Measurements from ENCODE around the gene TEF. TPM values are rescaled to one million over a fixed set of nuclear protein-coding genes. Genes with fewer than 3 reads are reported as not detected.

Gene TEF
- total RNA-seq, 4 donors from 2014 or later, result 26.1 to 50.7 (median 37.0) TPM

DNA sequence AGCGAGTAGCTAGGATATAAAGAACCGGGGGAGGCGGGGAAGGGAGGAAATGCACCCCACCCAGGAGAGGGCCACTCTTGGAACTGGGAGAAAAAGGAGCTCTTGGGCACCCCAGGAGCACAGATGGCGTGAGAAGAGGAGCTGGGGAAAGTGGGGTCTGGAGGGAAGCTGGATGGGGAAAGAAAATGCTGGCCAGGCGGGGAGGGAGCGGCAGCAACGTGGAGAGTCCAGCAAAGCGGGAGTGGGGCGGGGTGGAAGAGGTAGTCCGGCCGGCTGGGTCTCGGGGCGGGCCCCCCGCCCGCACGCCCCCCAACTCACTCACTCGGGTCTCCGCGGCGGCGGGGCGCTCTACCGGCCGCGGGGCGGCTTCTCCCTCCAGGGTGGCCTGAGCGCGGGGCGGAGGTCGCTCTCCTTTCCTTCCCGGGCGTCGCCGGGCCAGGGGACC is 64.3 kb downstream of the TEF start:
- H3K4me1 ChIP-seq, result peaks cover 0 to 42% (median 17%) of the 10 kb centered on the region in 3 donors
- WGBS, 2 donors (ENCODE audit: low coverage in 1 of 2), result 0 to 10% methylated on average over 3 to 11 of the region's 34 CpGs
- H3K27ac ChIP-seq, result peak overlapping the region; percentile 98 to 100 (median 100)
- no peak for ATAC-seq
- H3K9me3 ChIP-seq, result no peaks in the 10 kb centered on the region
- peaks cover 0 to 30% of the 10 kb centered on the region in 2 donors for H3K36me3 ChIP-seq
- H3K4me3 ChIP-seq, result peak overlapping the region; percentile 96 to 97
- TF ChIP-seq POLR2A (IDR thresholded peaks at IDR 0.05) (no peak), EP300 (IDR thresholded peaks at IDR 0.05) (no peak), POLR2AphosphoS5 (IDR thresholded peaks at IDR 0.05) (no peak)
- TF ChIP-seq, protein P1, sequence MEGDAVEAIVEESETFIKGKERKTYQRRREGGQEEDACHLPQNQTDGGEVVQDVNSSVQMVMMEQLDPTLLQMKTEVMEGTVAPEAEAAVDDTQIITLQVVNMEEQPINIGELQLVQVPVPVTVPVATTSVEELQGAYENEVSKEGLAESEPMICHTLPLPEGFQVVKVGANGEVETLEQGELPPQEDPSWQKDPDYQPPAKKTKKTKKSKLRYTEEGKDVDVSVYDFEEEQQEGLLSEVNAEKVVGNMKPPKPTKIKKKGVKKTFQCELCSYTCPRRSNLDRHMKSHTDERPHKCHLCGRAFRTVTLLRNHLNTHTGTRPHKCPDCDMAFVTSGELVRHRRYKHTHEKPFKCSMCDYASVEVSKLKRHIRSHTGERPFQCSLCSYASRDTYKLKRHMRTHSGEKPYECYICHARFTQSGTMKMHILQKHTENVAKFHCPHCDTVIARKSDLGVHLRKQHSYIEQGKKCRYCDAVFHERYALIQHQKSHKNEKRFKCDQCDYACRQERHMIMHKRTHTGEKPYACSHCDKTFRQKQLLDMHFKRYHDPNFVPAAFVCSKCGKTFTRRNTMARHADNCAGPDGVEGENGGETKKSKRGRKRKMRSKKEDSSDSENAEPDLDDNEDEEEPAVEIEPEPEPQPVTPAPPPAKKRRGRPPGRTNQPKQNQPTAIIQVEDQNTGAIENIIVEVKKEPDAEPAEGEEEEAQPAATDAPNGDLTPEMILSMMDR (IDR thresholded peaks at IDR 0.05), result no peak
- no peaks in the 10 kb centered on the region for H3K27me3 ChIP-seq

DNA sequence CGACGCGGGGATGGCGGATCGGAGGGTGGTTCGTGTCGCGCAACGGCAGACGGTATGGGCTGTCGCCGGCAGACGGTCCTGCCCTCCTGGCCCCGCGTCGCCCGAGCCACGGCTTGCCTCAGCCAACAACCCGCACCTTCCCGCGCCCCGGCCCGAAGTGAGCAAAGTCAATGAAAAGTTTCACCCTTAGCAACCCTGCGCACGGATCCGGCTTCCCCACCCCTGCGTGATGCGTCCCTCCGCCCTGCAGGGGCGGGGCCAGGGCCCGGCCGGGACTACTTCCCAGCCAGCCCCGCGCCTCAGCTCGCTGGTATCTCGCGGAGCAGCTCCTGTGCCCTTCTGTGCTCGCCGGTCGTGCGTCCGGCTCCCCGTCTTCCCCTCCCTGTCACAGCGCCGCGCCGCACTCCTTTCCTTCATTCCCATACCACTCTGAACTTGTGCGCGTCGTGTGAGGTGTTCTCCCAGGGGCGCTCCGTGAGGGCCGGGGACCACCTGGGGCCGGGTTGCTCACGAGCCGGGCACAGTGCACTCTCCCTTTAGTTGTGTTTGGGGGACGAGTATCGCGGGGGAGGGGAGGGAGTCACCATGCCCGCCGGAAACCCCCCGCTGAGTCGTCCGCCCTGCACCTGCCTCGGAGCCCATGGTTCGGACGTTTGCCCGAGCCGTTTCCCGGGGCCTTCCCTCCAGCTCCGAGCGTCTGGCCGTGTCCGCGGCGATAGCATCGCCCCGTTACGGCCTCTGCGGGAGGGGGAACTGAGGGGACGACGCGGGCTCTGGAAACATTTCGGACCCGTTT is 65.1 kb downstream of the TEF start, which contains the start of gene TOB2:
Gene TOB2, minus strand, starts transcription at position 163 of the 796 bp plus-strand sequence. CDS start 9,456 bp downstream, outside the sequence.
- Histone ChIP-seq H3K9me3 (no peaks in the 10 kb centered on the region), H3K27me3 (no peaks in the 10 kb centered on the region), H3K4me1 (peaks cover 0 to 34% (median 13%) of the 10 kb centered on the region in 3 donors), H3K27ac (peak within 1 kb of the TSS; percentile 98 to 100 (median 100)), H3K36me3 (peaks cover 0 to 22% of the 10 kb centered on the region in 2 donors), H3K4me3 (peak within 1 kb of the TSS; percentile 96 to 97)
- ATAC-seq, result peak; percentile 66
- WGBS, 2 donors (ENCODE audit: low coverage in 1 of 2), result 0% methylated on average over 2 of the region's 85 CpGs; no CpG with 5 or more reads in 1 of the 2 donors
- no peak for TF ChIP-seq EP300 (IDR thresholded peaks at IDR 0.05)
- peak; percentile 99 for TF ChIP-seq POLR2A (IDR thresholded peaks at IDR 0.05)
- TF ChIP-seq, protein P1 (IDR thresholded peaks at IDR 0.05), result peak in 2 of 4 experiments; percentile 12 to 16
- peak; percentile 100 for TF ChIP-seq POLR2AphosphoS5 (IDR thresholded peaks at IDR 0.05)

DNA sequence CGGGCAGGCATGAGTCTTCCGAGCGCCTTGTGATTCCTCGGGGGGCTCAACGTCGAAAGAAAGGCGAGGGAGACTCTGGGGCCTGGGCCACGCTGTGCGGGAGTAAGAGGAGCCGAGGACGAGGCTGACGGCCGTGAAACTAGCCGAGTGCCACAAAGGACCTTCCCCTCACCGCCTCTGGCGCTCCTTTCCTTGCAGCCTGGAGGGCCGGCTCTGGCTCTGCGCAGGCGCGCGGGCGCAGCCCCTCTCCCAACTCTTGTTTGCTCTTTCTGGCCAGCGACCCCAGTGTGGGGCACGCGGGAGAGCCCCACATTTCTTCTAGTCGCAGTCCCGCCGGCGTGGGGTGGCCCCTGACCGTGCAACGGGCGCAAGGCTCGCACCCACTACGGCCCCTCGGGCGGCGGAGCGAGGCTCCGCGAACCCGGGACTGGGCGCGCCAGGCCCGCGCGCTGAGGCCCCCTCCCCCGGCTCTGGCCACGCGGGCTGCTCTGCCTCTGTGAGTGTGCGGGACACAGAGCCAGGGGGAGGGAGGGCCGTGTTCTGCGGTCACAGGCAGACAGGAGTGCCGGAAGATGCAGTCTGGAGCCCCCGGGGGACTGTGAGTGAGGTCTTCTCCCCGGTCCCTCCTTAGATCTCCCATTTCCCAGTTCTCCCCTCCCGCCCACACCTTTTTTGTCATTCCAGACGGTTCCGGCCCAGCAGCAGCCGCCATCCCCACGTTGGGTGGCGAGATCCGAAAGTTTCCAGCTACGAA is 65.9 kb downstream of the TEF start:
- 0 to 2% methylated on average over 6 to 12 of the region's 63 CpGs for WGBS, 2 donors (ENCODE audit: low coverage in 1 of 2)
- Histone ChIP-seq H3K4me3 (peak overlapping the region; percentile 96 to 97), H3K27me3 (no peaks in the 10 kb centered on the region), H3K36me3 (peaks cover 0 to 14% of the 10 kb centered on the region in 2 donors), H3K27ac (peak overlapping the region; percentile 98 to 100 (median 100)), H3K9me3 (no peaks in the 10 kb centered on the region), H3K4me1 (peaks cover 0 to 27% (median 7%) of the 10 kb centered on the region in 3 donors)
- no peak for ATAC-seq
- TF ChIP-seq POLR2A (IDR thresholded peaks at IDR 0.05), result peak in 1 of 2 donors; percentile 34
- peak; percentile 38 for TF ChIP-seq POLR2AphosphoS5 (IDR thresholded peaks at IDR 0.05)
- no peak for TF ChIP-seq EP300 (IDR thresholded peaks at IDR 0.05)
- TF ChIP-seq, protein P1 (IDR thresholded peaks at IDR 0.05), result no peak

DNA sequence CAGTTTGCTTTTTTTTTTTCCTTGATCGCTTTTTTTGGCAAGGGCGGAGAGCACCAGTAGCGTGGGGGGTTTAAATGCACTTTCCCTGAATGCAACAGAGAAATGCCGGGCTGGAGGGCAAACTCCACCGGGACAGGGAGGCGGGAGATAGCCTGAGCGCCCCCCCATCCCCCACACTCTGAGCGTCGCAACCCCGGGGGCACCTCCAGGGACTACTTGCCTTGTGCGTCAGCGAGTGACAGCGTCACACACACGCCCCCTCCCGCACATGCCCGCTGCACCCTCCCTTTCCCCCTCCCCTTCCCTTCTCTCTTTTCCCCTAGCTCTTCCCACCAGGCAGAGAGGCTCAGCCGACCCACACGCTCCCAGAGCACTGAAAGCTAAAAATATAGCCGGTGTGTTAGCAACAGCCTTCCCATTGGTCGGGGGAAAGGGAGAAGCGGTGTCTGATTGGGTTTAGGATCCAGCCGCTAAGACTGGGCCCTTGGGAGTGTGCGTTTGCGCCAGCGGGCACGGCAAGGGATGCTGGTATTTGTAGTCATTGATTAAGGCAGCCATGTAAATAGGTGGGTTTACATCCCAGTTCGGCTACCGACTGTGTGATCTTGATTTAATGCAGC is 66.6 kb downstream of the TEF start:
- Histone ChIP-seq H3K9me3 (no peaks in the 10 kb centered on the region), H3K27ac (peak overlapping the region; percentile 98 to 100 (median 100)), H3K4me1 (peaks cover 0 to 20% (median under 1%) of the 10 kb centered on the region in 3 donors), H3K36me3 (peaks cover 0 to 8% of the 10 kb centered on the region in 2 donors), H3K4me3 (peak overlapping the region; percentile 96 to 97), H3K27me3 (no peaks in the 10 kb centered on the region)
- TF ChIP-seq POLR2A (IDR thresholded peaks at IDR 0.05), result peak; percentile 50 to 70
- TF ChIP-seq, protein P1 (IDR thresholded peaks at IDR 0.05), result no peak
- peak; percentile 88 for TF ChIP-seq EP300 (IDR thresholded peaks at IDR 0.05)
- peak; percentile 85 for TF ChIP-seq POLR2AphosphoS5 (IDR thresholded peaks at IDR 0.05)
- 0% methylated on average over 2 to 10 of the region's 28 CpGs for WGBS, 2 donors (ENCODE audit: low coverage in 1 of 2)
- ATAC-seq, result peak; percentile 89

Small RNA genes within 50 kb of the gene (small RNA-seq; reads per million reads assigned to genes)
- gene RNU6-495P, result 0 reads per million in 4 donors

Other genes with a start within 250 kb of the TEF start
- 10 to 100 TPM; 11.9 to 27.5 (median 21.6) TPM for gene L3MBTL2, start 176.6 kb upstream of the TEF start, total RNA-seq
- gene CHADL, start 141.0 kb upstream of the TEF start, total RNA-seq, result 10 to 100 TPM in 1 of 4 donors, 1 to 10 TPM in 3; 5.9 to 12.6 (median 7.4) TPM
- 10 to 100 TPM; 47.9 to 91.5 (median 59.1) TPM for gene RANGAP1, start 95.8 kb upstream of the TEF start, total RNA-seq
- gene ZC3H7B, start 80.4 kb upstream of the TEF start, total RNA-seq, result 10 to 100 TPM; 39.0 to 65.2 (median 39.5) TPM
- 100 to 1,000 TPM in 1 of 4 donors, 10 to 100 TPM in 3; 59.3 to 163 (median 84.1) TPM for gene TOB2, start 64.9 kb downstream of the TEF start, total RNA-seq
- gene PHF5A, start 86.8 kb downstream of the TEF start, total RNA-seq, result 10 to 100 TPM; 26.7 to 44.5 (median 39.2) TPM
- gene ACO2, start 87.2 kb downstream of the TEF start, total RNA-seq, result 100 to 1,000 TPM; 115 to 227 (median 132) TPM
- 10 to 100 TPM; 17.7 to 27.0 (median 23.4) TPM for gene POLR3H, start 162.5 kb downstream of the TEF start, total RNA-seq
- 10 to 100 TPM in 1 of 4 donors, 1 to 10 TPM in 3; 3.0 to 22.2 (median 5.8) TPM for gene CSDC2, start 179.1 kb downstream of the TEF start, total RNA-seq
- gene PMM1, start 207.9 kb downstream of the TEF start, total RNA-seq, result 10 to 100 TPM; 32.7 to 42.5 (median 37.1) TPM
- 10 to 100 TPM; 18.2 to 77.7 (median 21.4) TPM for gene DESI1, start 239.1 kb downstream of the TEF start, total RNA-seq
- gene XRCC6, start 239.4 kb downstream of the TEF start, total RNA-seq, result 100 to 1,000 TPM; 236 to 277 (median 258) TPM